KMS-11 (cell line): ENCODE results near the gene FLCN.
A peak's percentile ranks its signal among the peaks of the same experiment; 100 is the strongest.

Source experiments
- H2AFZ ChIP-seq: fragments of 200-600 bp; sonication (generic); 2 replicates; pipeline ENCODE4 v1.6.1; 2016; ENCODE audit warnings: antibody characterized with exemption, mixed run types, low read depth
- H3K27ac ChIP-seq: fragments of 200-600 bp; sonication (generic); 2 replicates; pipeline ENCODE4 v1.6.1; 2016; ENCODE audit warnings: mild to moderate bottlenecking, mixed run types
- H3K27me3 ChIP-seq: fragments of 200-600 bp; sonication (generic); 2 replicates; pipeline ENCODE4 v1.6.1; 2017; ENCODE audit warnings: mild to moderate bottlenecking, low read depth, mixed run types, moderate library complexity; ENCODE audit not compliant: insufficient read depth
- H3K36me3 ChIP-seq: fragments of 200-600 bp; sonication (generic); 2 replicates; pipeline ENCODE4 v1.6.1; 2017; ENCODE audit warnings: mild to moderate bottlenecking, mixed run types; ENCODE audit not compliant: insufficient read depth
- H3K4me1 ChIP-seq: fragments of 200-600 bp; sonication (generic); 2 replicates; pipeline ENCODE4 v1.6.1; 2016; ENCODE audit warnings: mild to moderate bottlenecking, low read depth, mixed run types; ENCODE audit not compliant: poor library complexity, severe bottlenecking
- H3K4me2 ChIP-seq: fragments of 200-600 bp; sonication (generic); 2 replicates; pipeline ENCODE4 v1.7.0; 2016; ENCODE audit warnings: mild to moderate bottlenecking, mixed run types
- H3K4me3 ChIP-seq: fragments of 200-600 bp; sonication (generic); IDR thresholded peaks from 2 replicates; pipeline ENCODE4 v1.6.1; 2017; ENCODE audit warnings: low read depth, low read length, mixed read lengths; ENCODE audit not compliant: insufficient read depth
- H3K79me2 ChIP-seq: fragments of 200-600 bp; sonication (generic); 2 replicates; pipeline ENCODE4 v1.6.1; 2016; ENCODE audit warnings: low read depth, mixed run types; ENCODE audit not compliant: insufficient read depth
- H3K9ac ChIP-seq: fragments of 200-600 bp; sonication (generic); 2 replicates; pipeline ENCODE4 v1.6.1; 2016; ENCODE audit warnings: mild to moderate bottlenecking, mixed run types
- H4K20me1 ChIP-seq: fragments of 200-600 bp; sonication (generic); 2 replicates; pipeline ENCODE4 v1.6.1; 2016; ENCODE audit warnings: mild to moderate bottlenecking, mixed run types; ENCODE audit not compliant: insufficient read depth
- CTCF ChIP-seq: fragments of 200-600 bp; sonication (generic); conservative IDR thresholded peaks from 2 replicates; pipeline ENCODE4 v1.6.1; 2017; ENCODE audit warnings: low read depth, mild to moderate bottlenecking, antibody characterized with exemption, low read length, moderate library complexity, mixed read lengths

FLCN gene

GRCh38 chr17:17241656-17242055 is 4.7 kb upstream of the FLCN start:
- H3K4me3 ChIP-seq, result no peak overlapping the region
- H3K9ac ChIP-seq, result no peak overlapping the region
- no peak overlapping the region for H3K27ac ChIP-seq
- no peaks in the 10 kb centered on the region for H3K36me3 ChIP-seq
- TF ChIP-seq CTCF, result no peak
- H3K4me2 ChIP-seq, result no peak overlapping the region
- H4K20me1 ChIP-seq, result no peaks in the 10 kb centered on the region
- no peaks in the 10 kb centered on the region for H3K27me3 ChIP-seq
- no peak overlapping the region for H2AFZ ChIP-seq
- H3K79me2 ChIP-seq, result peaks cover 3% of the 10 kb centered on the region; the same call in 1 of the 2 replicates
- peaks cover 25% of the 10 kb centered on the region for H3K4me1 ChIP-seq

- H3K79me2 ChIP-seq, result peaks cover 16% of the 10 kb centered on the region
- H3K27ac ChIP-seq, result peak overlapping the region; percentile 59
- H3K4me3 ChIP-seq, result no peak overlapping the region
- H3K4me2 ChIP-seq, result peak overlapping the region; percentile 75
- TF ChIP-seq CTCF, result no peak
- H2AFZ ChIP-seq, result no peak overlapping the region
- no peaks in the 10 kb centered on the region for H3K27me3 ChIP-seq
- no peaks in the 10 kb centered on the region for H3K36me3 ChIP-seq
- H3K4me1 ChIP-seq, result peaks cover 32% of the 10 kb centered on the region
- no peaks in the 10 kb centered on the region for H4K20me1 ChIP-seq
- H3K9ac ChIP-seq, result peak overlapping the region; percentile 32; the same call in 1 of the 2 replicates
Observed at GRCh38 chr17:17239832-17240231, 2.9 kb upstream of the FLCN start.

- Histone ChIP-seq H3K4me1 (peaks cover 32% of the 10 kb centered on the region), H3K79me2 (peaks cover 29% of the 10 kb centered on the region), H4K20me1 (no peaks in the 10 kb centered on the region), H2AFZ (peak overlapping the region; percentile 95; the same call in 1 of the 2 replicates), H3K4me3 (no peak overlapping the region), H3K36me3 (no peaks in the 10 kb centered on the region), H3K27ac (peak overlapping the region; percentile 95), H3K4me2 (peak overlapping the region; percentile 53), H3K9ac (peak overlapping the region; percentile 97), H3K27me3 (no peaks in the 10 kb centered on the region)
- no peak for TF ChIP-seq CTCF
Observed at GRCh38 chr17:17236295-17237025, 508 bp downstream of the FLCN start.

GRCh38 chr17:17235212-17236174 is 1.5 kb downstream of the FLCN start:
- Histone ChIP-seq H3K4me1 (peaks cover 31% of the 10 kb centered on the region), H3K9ac (peak overlapping the region; percentile 97; the same call in 1 of the 2 replicates), H3K4me3 (no peak overlapping the region), H3K4me2 (peak overlapping the region; percentile 53), H2AFZ (no peak overlapping the region), H3K36me3 (no peaks in the 10 kb centered on the region), H3K27ac (peak overlapping the region; percentile 43; the same call in 1 of the 2 replicates), H3K27me3 (no peaks in the 10 kb centered on the region), H4K20me1 (no peaks in the 10 kb centered on the region), H3K79me2 (peaks cover 29% of the 10 kb centered on the region)
- no peak for TF ChIP-seq CTCF
